ENCODE measurements around the gene CD27. TPM values are rescaled to one million over a fixed set of nuclear protein-coding genes. Genes with fewer than 3 reads are reported as not detected.

The CD27 gene
- total RNA-seq, 1 donor from 2014 or later = not detected

DNA sequence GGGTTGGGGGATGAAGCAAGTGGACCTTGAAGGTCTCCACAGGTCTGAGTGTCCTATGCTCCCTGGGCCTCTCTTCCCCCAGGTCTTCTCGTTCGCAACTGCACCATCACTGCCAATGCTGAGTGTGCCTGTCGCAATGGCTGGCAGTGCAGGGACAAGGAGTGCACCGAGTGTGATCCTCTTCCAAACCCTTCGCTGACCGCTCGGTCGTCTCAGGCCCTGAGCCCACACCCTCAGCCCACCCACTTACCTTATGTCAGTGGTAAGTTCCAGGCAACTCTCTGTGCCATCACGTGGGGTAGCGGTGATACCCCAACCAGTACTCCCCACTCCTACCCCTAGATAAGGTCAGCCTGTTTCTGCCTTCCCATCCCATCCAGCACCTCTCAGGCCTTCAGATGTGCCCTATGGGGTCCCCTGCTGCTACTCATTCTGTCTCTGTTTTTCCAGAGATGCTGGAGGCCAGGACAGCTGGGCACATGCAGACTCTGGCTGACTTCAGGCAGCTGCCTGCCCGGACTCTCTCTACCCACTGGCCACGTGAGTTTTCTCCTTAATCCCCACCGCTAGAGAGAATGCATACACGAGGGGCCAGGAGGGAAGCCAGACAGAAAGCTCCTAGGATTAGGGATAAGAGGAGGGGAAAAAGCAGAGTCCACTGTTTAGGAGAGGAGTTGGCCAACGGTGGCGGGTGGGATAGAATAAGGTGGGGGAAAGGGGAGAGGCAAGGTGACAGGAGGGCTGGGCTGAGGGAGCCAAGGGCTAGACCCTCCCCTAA, 5.5 kb downstream of the CD27 start:
- TF ChIP-seq, protein P1, sequence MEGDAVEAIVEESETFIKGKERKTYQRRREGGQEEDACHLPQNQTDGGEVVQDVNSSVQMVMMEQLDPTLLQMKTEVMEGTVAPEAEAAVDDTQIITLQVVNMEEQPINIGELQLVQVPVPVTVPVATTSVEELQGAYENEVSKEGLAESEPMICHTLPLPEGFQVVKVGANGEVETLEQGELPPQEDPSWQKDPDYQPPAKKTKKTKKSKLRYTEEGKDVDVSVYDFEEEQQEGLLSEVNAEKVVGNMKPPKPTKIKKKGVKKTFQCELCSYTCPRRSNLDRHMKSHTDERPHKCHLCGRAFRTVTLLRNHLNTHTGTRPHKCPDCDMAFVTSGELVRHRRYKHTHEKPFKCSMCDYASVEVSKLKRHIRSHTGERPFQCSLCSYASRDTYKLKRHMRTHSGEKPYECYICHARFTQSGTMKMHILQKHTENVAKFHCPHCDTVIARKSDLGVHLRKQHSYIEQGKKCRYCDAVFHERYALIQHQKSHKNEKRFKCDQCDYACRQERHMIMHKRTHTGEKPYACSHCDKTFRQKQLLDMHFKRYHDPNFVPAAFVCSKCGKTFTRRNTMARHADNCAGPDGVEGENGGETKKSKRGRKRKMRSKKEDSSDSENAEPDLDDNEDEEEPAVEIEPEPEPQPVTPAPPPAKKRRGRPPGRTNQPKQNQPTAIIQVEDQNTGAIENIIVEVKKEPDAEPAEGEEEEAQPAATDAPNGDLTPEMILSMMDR (IDR thresholded peaks at IDR 0.05; ENCODE audit: partially characterized antibody, unreplicated experiment) = no peak
- Mint-ChIP-seq H3K4me1 (ENCODE audit: low read depth, unreplicated experiment) (peaks cover 18% of the 10 kb centered on the region), H3K27ac (ENCODE audit: unreplicated experiment) (peak overlapping the region; percentile 97), H3K27me3 (ENCODE audit: unreplicated experiment) (peaks cover 7% of the 10 kb centered on the region), H3K9me3 (ENCODE audit: unreplicated experiment) (peaks cover 13% of the 10 kb centered on the region), H3K4me3 (ENCODE audit: unreplicated experiment) (peak overlapping the region; percentile 83), H3K36me3 (ENCODE audit: unreplicated experiment) (no peaks in the 10 kb centered on the region)
- no peak for DNase-seq

DNA sequence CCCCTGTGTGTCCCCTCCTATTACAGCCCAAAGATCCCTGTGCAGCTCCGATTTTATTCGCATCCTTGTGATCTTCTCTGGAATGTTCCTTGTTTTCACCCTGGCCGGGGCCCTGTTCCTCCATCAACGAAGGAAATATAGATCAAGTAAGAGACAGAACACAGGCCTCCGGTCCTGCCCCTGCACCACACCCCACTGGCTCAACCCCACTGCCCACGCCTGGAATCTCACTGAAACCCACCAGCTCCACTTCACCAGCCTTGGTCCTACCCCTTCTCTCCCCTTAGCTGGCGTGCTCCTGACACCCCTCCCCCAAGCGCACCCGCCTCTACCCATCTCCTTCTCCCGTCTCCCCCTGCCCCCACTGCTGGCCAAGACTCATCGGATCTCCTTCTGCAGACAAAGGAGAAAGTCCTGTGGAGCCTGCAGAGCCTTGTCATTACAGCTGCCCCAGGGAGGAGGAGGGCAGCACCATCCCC, 6.2 kb downstream of the CD27 start:
- H3K36me3 Mint-ChIP-seq (ENCODE audit: unreplicated experiment) = no peaks in the 10 kb centered on the region
- peaks cover 13% of the 10 kb centered on the region for H3K9me3 Mint-ChIP-seq (ENCODE audit: unreplicated experiment)
- peak; percentile 37 for DNase-seq
- peak overlapping the region; percentile 97 for H3K27ac Mint-ChIP-seq (ENCODE audit: unreplicated experiment)
- peaks cover 18% of the 10 kb centered on the region for H3K4me1 Mint-ChIP-seq (ENCODE audit: low read depth, unreplicated experiment)
- H3K4me3 Mint-ChIP-seq (ENCODE audit: unreplicated experiment) = peak overlapping the region; percentile 83
- TF ChIP-seq, protein P1 (IDR thresholded peaks at IDR 0.05; ENCODE audit: partially characterized antibody, unreplicated experiment) = no peak
- peaks cover 7% of the 10 kb centered on the region for H3K27me3 Mint-ChIP-seq (ENCODE audit: unreplicated experiment)

DNA sequence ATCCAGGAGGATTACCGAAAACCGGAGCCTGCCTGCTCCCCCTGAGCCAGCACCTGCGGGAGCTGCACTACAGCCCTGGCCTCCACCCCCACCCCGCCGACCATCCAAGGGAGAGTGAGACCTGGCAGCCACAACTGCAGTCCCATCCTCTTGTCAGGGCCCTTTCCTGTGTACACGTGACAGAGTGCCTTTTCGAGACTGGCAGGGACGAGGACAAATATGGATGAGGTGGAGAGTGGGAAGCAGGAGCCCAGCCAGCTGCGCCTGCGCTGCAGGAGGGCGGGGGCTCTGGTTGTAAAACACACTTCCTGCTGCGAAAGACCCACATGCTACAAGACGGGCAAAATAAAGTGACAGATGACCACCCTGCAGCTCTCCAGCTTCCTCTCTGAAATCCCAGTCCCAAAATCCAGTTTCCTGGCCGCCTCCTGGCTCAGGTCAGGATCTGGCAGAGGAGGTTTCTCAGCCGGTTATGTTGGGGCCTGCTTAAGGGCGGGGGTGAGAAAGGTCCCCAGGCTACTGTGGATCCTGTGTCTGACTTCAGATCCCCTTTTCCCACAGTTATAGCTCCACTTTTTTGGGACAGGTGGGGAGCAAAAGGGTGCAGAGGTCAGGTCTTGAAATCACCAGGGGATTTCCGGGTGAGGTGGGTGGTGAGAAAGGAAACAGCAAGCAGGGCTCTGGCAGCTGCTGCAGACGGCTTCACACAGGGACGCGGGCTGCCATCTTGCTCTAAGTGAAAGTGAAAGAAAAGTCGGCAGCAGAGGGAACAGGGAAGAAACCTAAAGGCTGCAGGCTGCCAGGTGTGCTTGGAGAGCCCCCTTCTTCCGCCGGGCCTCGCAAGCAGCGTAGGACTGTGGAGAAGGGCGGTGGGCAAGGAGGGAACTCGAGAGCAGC, 6.8 kb downstream of the CD27 start, which contains the start of gene TAPBPL:
Gene TAPBPL (plus strand): TSS at position 695 of the 897 bp plus-strand sequence. CDS start 207 bp downstream, outside the sequence.
- TF ChIP-seq, protein P1 (IDR thresholded peaks at IDR 0.05; ENCODE audit: partially characterized antibody, unreplicated experiment) = no peak
- Mint-ChIP-seq H3K27ac (ENCODE audit: unreplicated experiment) (peak within 1 kb of the TSS; percentile 97), H3K9me3 (ENCODE audit: unreplicated experiment) (peaks cover 13% of the 10 kb centered on the region), H3K4me3 (ENCODE audit: unreplicated experiment) (peak within 1 kb of the TSS; percentile 83), H3K4me1 (ENCODE audit: low read depth, unreplicated experiment) (peaks cover 18% of the 10 kb centered on the region), H3K36me3 (ENCODE audit: unreplicated experiment) (no peaks in the 10 kb centered on the region), H3K27me3 (ENCODE audit: unreplicated experiment) (peaks cover 7% of the 10 kb centered on the region)
- peak; percentile 76 for DNase-seq

DNA sequence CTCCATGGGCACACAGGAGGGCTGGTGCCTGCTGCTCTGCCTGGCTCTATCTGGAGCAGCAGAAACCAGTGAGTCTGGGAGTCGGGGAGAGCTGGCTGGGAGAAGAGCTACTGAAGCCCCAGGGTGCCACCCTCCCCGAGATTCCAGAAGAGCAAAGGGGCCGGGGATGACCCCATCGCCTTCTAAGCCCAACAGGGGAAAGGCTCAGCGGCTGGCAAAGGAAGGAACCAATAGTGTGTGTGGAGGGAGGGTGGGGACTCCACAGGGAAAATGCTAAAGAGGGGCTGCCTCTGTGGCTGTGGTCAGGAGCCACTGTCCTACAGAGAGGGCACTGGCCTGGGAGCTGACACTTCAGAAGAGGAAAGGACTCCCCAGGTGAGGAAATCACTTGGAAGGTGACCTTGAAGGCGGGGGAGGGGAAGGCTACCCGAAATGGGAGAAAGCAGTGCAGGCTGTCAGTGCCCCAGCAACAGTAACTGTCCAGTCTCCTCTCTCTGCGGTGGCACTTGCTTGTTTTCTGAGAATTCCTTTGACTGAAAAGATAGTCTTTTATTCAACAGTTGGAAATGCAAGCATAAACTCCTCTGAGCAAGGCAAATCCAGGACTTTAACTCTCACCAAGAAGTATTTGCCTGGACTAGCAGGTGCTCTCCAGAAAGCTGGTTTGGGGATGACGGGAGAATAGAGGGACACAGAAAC, 7.6 kb downstream of the CD27 start:
- TF ChIP-seq, protein P1 (IDR thresholded peaks at IDR 0.05; ENCODE audit: partially characterized antibody, unreplicated experiment) = no peak
- peaks cover 13% of the 10 kb centered on the region for H3K9me3 Mint-ChIP-seq (ENCODE audit: unreplicated experiment)
- no peak for DNase-seq
- H3K4me1 Mint-ChIP-seq (ENCODE audit: low read depth, unreplicated experiment) = peaks cover 18% of the 10 kb centered on the region
- H3K36me3 Mint-ChIP-seq (ENCODE audit: unreplicated experiment) = no peaks in the 10 kb centered on the region
- H3K4me3 Mint-ChIP-seq (ENCODE audit: unreplicated experiment) = no peak overlapping the region
- H3K27ac Mint-ChIP-seq (ENCODE audit: unreplicated experiment) = peak overlapping the region; percentile 97
- peaks cover 7% of the 10 kb centered on the region for H3K27me3 Mint-ChIP-seq (ENCODE audit: unreplicated experiment)
